Psoas muscle (tissue), 8 donors: ENCODE data around the gene UROC1. TPM values are rescaled to one million over a fixed set of nuclear protein-coding genes. Genes with fewer than 3 reads are reported as not detected.

ENCODE experiments used
- ATAC-seq, 4 donors: fragments of 200-7000 bp; cut with Tn5 transposase; one replicate each; pipeline ENCODE4 v1.9.1; 2020; ENCODE audit warnings: moderate library complexity in 3 of 4, mild to moderate bottlenecking in 2 of 4
- DNase-seq, 2 donors: peaks; one replicate each; pipeline ENCODE4 v3.0.0-alpha.2; 2020
- H3K27ac ChIP-seq: fragments of 200-600 bp; one replicate; pipeline ENCODE4 v1.8.0; 2022
- H3K27me3 ChIP-seq, 3 donors: fragments of 200-600 bp in 1 of 3; one replicate each; pipeline versions ENCODE4 v1.6.1 to v1.8.0; 2013 to 2022; ENCODE audit warnings: low read length in 2 of 3, mild to moderate bottlenecking in 2 of 3, moderate library complexity in 1 of 3; ENCODE audit not compliant: insufficient read depth in 3 of 3
- H3K36me3 ChIP-seq, 2 donors: fragments of 200-600 bp in 1 of 2; one replicate each; pipeline versions ENCODE4 v1.6.1 to v1.8.0; 2013 to 2022; ENCODE audit warnings: low read depth in 1 of 2, mild to moderate bottlenecking in 1 of 2, moderate library complexity in 1 of 2; ENCODE audit not compliant: insufficient read depth in 1 of 2
- H3K4me1 ChIP-seq: fragments of 200-600 bp; one replicate; pipeline ENCODE4 v1.8.0; 2022
- H3K4me3 ChIP-seq: fragments of 200-600 bp; one replicate; pipeline ENCODE4 v1.8.0; 2022; ENCODE audit warnings: mild to moderate bottlenecking
- H3K9me3 ChIP-seq: fragments of 200-600 bp; one replicate; pipeline ENCODE4 v1.8.0; 2022
- CTCF ChIP-seq: fragments of 200-600 bp; IDR thresholded peaks from one replicate; pipeline ENCODE4 v1.8.0; 2022; ENCODE audit warnings: antibody characterized with exemption
- WGBS, 3 donors: extraction: QIAGEN DNeasy Blood & Tissue Kit; methylation state at CpG; one replicate each; pipeline versions ENCODE4 v1.1.6 to v1.1.7; 2013; 5-methylcytosine and 5-hydroxymethylcytosine counted together
- intact Hi-C, 2 donors: fragments of 100-400 bp; cut with DNase I; formaldehyde crosslinking; loops; one replicate each; pipeline versions ENCODE4 v1.11.0 to v1.14.2; 2022
- polyA plus RNA-seq, 3 donors: library from polyadenylated mRNA; stranded (reverse); fragments of 200-250 nt; gene quantifications; one replicate each; pipeline ENCODE4 v1.2.3, GENCODE V29; 2013
- total RNA-seq, 4 donors: library from RNA; stranded (reverse); fragmentation: NEBNext Ultra II Directional in 2 of 4; extraction: Animal tissue kit (Norgen Biotek cat#: 25700) in 2 of 4; gene quantifications; one replicate each; pipeline versions ENCODE4 v1.2.1 to v1.2.4, GENCODE V29; 2021 to 2023
- donor health status: healthy with polysubstance abuse.
- donor health status: DM: no; HTN: no; CAD: no; lungs with moderate emphysema.
- donor health status: Bipolar disorder and iron deficiency.
- donor health status: healthy.
- donor health status: DM: yes; HTN: yes; CAD: no.
- donor health status: DM: no; HTN: no; CAD: no.
- donor health status: DM: no; HTN: no; CAD: no.
- donor health status: DM: yes; HTN: yes; CAD: no.

Gene UROC1
- total and polyA plus RNA-seq, 7 donors = 0.03 to 0.13 (median 0.08) TPM; not detected in 4

GRCh38 chr3:126550488-126551051 is 33.0 kb upstream of the UROC1 start:
- Histone ChIP-seq H3K4me1 (no peaks in the 10 kb centered on the region), H3K27me3 (no peaks in the 10 kb centered on the region), H3K36me3 (no peaks in the 10 kb centered on the region), H3K4me3 (no peak overlapping the region), H3K27ac (no peak overlapping the region), H3K9me3 (no peaks in the 10 kb centered on the region)
- no peak for TF ChIP-seq CTCF
- DNase-seq (peak in 1 of 2 donors; percentile 43), ATAC-seq (no peak)
- 49 to 70% (median 59%) methylated on average over 11 of the region's 11 CpGs for WGBS, 3 donors
- intact Hi-C loops = no loop called here

GRCh38 chr3:126549861-126550487 is 32.4 kb upstream of the UROC1 start:
- Histone ChIP-seq H3K36me3 (no peaks in the 10 kb centered on the region), H3K27ac (no peak overlapping the region), H3K4me3 (no peak overlapping the region), H3K4me1 (no peaks in the 10 kb centered on the region), H3K9me3 (no peaks in the 10 kb centered on the region), H3K27me3 (no peaks in the 10 kb centered on the region)
- DNase-seq = peak in 1 of 2 donors; percentile 24
- 53 to 67% (median 58%) methylated on average over 11 to 12 of the region's 12 CpGs for WGBS, 3 donors
- intact Hi-C loops = no loop called here
- ATAC-seq = peak in 3 of 4 donors; percentile 10 to 44 (median 19)
- no peak for TF ChIP-seq CTCF

GRCh38 chr3:126548556-126549466 is 31.2 kb upstream of the UROC1 start:
- Histone ChIP-seq H3K4me3 (no peak overlapping the region), H3K27ac (no peak overlapping the region), H3K27me3 (peaks cover 0 to under 1% (median 0%) of the 10 kb centered on the region in 3 donors), H3K4me1 (no peaks in the 10 kb centered on the region), H3K36me3 (no peaks in the 10 kb centered on the region), H3K9me3 (no peaks in the 10 kb centered on the region)
- TF ChIP-seq CTCF = no peak
- ATAC-seq = no peak
- WGBS, 3 donors = 70 to 75% (median 71%) methylated on average over 9 of the region's 9 CpGs
- intact Hi-C loops = no loop called here
- peak in 1 of 2 donors; percentile 20 for DNase-seq

- H3K27me3 ChIP-seq = peaks cover 0 to 11% (median 0%) of the 10 kb centered on the region in 3 donors
Measured at GRCh38 chr3:126547721-126548120, 30.1 kb upstream of the UROC1 start.

More at GRCh38 chr3:126547721-126548120, 30.1 kb upstream of the UROC1 start:
- 90 to 100% (median 100%) methylated on average over 1 of the region's 1 CpG for WGBS, 3 donors
- H3K9me3 ChIP-seq = no peaks in the 10 kb centered on the region
- DNase-seq (peak in 1 of 2 donors; percentile 4), ATAC-seq (no peak)
- no peaks in the 10 kb centered on the region for H3K36me3 ChIP-seq
- no peak overlapping the region for H3K4me3 ChIP-seq
- no peaks in the 10 kb centered on the region for H3K4me1 ChIP-seq
- intact Hi-C loops = no loop called here
- TF ChIP-seq CTCF = no peak
- no peak overlapping the region for H3K27ac ChIP-seq
